SK-N-DZ (cell line): ENCODE results near the gene SSR4.

Experiments
- DNase-seq: peaks from one replicate; pipeline ENCODE4 v3.0.0-alpha.2; 2015; ENCODE audit warnings: low spot score

The SSR4 gene

DNA sequence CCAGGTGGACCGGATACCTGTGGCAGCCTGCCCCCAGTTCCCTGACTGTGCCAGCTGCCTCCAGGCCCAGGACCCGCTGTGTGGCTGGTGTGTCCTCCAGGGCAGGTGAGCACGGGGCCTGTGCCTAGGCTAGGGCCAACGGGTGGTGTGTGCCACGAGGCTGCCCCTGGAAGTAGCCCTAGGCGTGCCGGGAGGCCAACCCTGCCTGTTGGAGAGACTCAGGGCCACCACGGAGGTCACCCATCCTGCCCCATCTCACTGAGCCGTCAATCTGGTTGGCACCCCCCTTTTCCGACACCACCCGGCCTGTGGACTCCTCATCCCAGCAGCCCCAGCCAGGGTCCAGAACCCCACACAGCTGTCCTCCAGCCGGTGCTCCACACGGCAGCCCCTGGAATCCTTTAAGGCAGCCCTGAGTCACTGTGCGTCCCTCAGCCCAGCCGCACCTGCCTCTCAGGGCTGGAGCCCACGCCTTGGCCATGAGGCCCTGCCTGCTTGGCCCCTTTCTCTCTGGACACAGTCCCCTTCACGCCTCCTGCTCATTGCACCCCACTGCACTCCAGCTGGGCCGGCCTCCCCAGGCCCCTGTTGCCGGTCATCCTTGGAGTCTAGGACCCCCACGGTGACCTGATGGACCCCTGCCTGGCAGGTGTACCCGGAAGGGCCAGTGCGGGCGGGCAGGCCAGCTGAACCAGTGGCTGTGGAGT is 25.2 kb upstream of the SSR4 start:
- no peak for DNase-seq

DNA sequence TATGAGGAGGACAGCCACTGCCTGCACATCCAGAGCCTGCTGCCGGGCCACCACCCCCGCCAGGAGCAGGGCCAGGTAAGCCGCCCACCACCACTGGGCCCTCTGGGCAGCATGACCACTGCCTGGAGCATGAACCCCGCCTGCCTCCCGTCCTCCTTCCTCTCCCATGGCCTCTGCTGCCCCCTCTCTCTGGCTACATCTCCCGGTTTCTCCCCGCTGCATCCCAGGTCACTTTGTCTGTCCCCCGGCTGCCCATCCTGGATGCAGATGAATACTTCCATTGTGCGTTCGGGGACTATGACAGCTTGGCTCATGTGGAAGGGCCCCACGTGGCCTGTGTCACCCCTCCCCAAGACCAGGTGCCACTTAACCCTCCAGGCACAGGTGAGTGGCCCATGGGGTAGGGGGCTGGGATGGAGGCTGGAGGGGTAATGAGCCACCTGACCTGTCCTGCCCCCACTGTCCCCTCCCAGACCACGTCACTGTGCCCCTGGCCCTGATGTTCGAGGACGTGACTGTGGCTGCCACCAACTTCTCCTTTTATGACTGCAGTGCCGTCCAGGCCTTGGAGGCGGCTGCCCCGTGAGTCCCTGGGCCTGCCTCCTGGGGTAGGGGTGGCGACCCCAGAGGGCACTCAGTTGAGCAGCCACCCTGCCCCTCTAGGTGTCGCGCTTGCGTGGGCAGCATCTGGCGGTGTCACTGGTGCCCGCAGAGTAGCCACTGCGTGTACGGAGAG is 24.4 kb upstream of the SSR4 start:
- DNase-seq = no peak

DNA sequence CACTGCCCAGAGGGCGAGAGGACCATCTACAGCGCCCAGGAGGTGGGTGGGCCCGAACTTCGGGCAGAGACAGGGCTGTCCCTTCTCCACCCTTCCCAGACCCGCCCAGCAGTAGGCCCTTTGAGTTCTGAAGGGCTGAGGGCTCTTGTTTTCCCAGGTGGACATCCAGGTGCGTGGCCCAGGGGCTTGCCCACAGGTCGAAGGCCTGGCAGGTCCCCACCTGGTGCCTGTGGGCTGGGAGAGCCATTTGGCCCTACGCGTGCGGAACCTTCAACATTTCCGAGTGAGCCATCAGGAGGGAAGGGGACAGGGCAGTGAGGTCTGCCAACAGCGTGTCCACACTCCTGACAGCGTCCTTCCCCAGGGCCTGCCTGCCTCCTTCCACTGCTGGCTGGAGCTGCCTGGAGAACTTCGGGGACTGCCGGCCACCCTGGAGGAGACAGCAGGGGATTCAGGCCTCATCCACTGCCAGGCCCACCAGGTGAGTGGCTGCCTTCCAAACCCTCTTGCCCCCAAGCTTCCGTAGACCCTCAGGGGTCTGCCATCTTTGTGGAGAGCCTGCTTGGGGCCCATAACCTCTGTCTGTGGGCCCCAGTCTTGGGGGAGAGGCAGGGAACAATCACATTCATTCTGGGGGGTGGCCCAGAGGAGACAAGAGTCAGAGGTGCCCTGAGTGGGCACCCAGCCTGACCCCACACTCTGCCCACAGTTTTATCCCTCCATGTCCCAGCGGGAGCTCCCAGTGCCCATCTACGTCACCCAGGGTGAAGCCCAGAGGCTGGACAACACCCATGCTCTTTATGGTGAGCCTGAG is 23.7 kb upstream of the SSR4 start:
- DNase-seq = no peak

DNA sequence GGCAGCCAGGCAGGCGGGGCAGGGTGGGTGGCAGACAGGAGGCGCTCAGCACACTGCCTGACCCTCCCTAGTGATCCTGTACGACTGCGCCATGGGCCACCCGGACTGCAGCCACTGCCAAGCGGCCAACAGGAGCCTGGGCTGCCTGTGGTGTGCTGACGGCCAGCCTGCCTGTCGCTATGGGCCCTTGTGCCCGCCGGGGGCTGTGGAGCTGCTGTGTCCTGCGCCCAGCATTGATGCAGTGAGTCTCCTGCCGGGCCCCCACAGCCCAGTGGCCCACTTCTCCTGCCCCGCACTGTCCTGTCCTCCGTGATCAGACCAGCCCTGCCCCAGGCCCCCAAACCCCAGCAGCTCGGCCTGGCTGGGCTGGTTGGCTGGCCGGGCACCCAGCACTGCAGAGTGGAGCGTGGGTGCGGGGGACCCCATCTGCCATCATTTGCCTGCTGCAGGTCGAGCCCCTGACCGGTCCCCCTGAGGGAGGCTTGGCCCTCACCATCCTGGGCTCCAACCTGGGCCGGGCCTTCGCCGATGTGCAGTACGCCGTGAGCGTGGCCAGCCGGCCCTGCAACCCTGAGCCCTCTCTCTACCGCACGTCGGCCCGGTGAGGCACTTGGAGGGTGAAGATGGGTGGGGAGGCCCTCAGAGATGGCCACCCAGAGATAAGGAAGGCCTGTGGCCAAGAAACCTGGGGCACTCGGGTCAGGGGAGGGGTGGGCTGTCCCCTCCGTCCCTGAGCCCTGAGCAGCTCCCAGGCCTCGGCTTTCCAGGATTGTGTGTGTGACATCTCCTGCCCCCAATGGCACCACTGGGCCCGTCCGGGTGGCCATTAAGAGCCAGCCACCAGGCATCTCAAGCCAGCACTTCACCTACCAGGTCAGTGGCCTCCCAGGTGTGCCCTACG is 22.8 kb upstream of the SSR4 start:
- DNase-seq = no peak

DNA sequence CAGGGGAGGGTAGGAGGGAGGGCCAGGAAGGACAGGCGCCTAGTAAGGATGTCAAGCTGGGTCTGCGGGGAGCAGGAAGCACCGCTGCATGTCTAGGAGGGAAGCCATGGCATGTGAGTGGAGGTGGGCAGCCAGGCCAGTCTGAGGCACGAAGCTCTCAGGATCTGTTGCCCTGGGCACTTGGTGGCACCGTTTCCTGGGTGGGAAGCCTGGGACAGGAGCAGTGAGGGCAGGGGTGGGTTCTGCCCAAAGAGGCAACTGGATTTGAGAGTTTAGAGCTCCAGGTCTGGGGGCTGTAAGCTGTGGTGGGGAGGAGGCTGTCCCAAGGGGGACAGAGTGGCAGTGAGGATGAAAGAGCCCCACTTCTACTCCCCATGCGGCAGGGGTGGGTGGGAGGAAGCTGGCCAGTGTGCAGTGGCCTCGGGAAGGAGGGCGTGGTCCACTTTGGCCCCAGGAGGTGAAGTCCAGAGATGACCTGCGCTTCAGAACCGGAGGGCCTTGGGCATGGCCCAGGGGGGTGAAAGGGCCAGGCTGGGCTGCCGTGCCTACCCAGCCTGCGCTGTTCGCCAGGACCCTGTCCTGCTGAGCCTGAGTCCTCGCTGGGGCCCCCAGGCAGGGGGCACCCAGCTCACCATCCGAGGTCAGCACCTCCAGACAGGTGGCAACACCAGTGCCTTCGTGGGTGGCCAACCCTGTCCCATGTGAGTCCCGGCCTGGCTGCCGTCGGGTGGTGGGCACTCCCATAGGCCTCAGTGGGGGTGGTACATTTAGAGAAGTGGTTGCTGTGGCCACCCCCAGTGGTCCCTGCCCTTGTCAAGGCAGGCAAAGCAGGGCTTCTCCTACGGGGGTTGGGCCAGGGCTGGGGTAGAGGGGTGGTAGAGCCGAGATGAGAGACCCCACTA is 21.9 kb upstream of the SSR4 start:
- no peak for DNase-seq

DNA sequence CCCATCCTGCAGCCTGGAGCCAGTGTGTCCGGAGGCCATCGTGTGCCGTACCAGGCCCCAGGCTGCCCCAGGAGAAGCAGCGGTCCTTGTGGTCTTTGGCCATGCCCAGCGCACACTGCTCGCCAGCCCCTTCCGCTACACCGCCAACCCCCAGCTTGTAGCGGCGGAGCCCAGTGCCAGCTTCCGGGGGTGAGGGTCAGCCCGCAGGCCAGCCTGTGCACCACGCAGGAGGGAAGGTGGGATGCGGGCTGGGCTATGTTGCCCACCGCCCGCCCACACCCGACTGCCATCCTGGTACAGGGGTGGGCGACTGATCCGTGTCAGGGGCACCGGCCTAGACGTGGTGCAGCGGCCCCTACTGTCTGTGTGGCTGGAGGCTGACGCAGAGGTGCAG is 21.3 kb upstream of the SSR4 start:
- DNase-seq = no peak

DNA sequence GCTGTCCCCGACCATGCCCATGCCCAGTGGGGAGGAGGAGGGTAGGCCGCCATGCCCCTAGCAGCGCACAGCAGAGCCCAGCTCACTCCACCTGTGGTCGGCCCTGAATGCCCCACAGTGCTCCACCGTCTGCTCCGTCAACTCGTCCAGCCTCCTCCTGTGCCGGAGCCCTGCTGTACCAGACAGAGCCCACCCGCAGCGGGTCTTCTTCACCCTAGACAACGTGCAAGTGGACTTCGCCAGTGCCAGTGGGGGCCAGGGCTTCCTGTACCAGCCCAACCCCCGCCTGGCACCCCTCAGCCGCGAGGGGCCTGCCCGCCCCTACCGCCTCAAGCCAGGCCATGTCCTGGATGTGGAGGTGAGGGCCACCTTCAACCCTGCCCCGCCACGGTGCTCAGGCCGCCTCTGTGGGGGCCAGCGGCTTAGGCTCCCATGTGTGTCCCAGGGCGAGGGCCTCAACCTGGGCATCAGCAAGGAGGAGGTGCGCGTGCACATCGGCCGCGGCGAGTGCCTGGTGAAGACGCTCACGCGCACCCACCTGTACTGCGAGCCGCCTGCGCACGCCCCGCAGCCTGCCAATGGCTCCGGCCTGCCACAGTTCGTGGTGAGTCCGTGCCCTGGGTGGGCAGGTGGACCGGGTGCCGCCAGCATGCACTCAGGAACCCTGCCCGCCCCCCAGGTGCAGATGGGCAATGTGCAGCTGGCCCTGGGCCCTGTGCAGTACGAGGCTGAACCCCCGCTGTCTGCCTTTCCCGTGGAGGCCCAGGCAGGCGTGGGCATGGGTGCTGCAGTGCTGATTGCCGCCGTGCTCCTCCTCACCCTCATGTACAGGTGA is 20.5 kb upstream of the SSR4 start:
- DNase-seq = no peak

DNA sequence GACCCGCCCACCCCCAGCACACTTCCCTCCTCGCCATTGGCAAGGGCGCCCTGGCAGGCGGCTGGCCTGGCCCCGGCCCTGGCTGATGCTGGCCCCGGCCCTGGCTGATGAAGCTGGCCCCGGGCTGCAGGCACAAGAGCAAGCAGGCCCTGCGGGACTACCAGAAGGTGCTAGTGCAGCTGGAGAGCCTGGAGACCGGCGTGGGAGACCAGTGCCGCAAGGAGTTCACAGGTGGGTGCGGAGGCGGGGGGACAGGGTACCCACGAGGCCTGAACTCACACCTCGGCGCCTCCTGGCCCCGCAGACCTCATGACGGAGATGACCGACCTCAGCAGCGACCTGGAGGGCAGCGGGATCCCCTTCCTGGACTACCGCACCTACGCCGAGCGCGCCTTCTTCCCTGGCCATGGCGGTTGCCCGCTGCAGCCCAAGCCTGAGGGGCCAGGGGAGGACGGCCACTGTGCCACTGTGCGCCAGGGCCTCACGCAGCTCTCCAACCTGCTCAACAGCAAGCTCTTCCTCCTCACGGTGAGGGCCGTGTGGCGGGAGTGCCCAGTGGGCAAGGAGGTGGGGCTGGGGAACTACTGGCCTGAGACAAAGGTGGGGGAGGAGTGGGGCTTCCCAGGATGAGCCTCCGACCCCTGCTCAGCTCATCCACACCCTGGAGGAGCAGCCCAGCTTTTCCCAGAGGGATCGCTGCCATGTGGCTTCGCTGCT is 19.7 kb upstream of the SSR4 start:
- DNase-seq = no peak

DNA sequence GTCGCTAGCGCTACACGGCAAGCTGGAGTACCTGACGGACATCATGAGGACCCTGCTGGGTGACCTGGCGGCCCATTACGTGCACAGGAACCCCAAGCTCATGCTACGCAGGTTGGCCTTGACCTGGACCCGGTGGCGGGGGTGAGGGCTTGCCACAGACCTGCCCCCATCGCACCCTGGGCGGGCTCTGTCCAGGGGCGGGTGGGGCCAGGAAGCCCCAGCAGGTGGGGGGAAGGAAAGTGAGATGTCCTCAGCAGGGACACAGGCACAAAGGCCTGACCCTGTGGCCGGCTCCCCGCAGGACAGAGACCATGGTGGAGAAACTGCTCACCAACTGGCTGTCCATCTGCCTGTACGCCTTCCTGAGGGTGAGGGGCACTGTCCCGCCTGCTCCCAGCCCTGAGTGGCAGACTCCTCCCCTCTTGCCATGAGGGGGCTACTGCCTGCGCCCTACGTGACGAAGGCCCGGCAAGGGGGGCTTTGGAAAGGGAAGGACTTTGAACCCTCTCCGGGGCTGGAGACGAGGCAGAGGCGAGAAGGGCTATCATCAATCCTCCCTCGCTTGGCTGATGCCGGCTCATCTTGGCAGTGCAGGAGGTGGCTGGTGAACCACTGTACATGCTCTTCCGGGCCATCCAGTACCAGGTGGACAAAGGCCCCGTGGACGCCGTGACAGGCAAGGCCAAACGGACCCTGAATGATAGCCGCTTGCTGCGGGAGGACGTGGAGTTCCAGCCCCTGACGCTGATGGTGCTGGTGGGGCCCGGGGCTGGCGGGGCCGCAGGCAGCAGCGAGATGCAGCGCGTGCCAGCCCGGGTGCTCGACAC is 19.0 kb upstream of the SSR4 start:
- no peak for DNase-seq

DNA sequence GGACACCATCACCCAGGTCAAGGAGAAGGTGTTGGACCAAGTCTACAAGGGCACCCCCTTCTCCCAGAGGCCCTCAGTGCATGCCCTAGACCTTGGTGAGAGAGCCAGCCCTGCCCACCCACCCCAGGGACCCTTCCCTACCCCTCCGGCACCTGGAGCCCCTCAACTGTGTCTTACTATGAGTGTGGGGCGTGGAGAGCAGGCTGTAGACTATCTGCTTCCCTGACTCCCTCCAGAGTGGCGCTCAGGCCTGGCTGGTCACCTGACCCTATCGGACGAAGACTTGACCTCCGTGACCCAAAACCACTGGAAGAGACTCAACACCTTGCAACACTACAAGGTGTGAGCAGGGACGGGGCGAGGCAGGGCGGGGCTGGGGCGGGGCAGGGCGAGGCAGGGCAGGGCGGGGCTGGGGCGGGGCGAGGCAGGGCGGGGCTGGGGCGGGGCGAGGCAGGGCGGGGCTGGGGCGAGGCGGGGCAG is 18.3 kb upstream of the SSR4 start:
- DNase-seq = no peak

DNA sequence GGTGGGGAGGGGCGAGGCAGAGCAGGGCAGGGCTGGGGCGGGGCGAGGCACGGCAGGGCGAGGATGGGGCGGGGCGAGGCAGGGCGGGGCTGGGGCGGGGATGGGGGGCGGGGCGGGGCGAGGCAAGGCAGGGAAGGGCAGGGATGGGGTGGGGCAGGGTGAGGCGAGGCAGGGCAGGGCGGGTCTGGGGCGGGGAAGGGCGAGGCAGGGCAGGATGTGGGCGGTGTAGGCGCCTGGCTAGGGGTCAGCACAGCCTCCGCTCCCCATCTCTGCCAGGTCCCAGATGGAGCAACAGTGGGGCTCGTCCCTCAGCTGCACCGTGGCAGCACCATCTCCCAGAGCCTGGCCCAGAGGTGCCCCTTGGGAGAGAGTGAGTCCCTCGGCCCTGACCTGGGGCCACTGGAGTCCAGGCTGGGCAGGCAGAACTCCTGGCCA is 17.8 kb upstream of the SSR4 start:
- DNase-seq = no peak

DNA sequence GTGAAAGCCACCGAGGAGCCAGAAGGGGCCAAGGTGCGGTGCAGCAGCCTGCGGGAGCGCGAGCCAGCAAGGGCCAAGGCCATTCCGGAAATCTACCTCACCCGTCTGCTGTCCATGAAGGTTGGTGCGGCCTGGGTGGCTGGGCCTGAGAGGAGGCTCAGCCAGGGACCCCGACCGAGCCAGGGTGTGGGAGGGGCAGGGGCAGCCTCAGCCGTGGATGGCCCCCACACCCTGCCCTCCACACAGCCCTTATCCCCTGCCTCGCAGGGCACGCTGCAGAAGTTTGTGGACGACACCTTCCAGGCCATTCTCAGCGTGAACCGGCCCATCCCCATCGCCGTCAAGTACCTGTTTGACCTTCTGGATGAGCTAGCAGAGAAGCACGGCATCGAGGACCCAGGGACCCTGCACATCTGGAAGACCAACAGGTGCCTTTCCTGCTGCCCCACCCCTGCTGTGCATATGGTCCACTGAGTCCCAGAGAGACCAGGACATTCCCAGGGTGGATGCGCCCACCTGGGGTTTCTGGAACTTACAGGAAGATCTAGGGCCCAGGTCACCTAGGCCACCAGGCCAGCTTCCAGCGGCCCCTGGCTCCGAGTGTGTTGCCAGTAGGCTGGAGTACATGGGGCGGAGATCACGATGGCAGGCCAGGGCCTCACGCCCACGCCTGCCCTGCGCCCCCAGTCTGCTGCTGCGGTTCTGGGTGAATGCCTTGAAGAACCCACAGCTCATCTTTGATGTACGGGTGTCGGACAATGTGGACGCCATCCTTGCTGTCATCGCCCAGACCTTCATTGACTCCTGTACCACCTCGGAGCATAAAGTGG is 17.0 kb upstream of the SSR4 start:
- DNase-seq = no peak

DNA sequence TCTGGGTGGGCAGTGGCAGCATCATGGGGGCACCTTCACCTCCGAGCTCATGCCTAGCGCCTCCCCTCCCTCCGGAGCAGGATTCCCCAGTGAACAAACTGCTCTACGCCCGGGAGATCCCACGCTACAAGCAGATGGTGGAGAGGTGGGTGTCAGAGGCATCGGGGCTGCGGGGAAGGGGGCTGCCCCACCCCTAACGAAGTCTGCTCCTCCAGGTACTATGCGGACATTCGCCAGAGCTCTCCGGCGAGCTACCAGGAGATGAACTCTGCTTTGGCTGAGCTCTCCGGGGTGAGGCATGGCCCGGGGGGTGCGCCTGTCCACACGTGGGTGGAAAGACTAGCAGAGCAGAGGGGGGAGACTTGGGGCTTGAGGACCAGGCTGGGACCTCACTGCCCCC is 16.3 kb upstream of the SSR4 start:
- DNase-seq = no peak

DNA sequence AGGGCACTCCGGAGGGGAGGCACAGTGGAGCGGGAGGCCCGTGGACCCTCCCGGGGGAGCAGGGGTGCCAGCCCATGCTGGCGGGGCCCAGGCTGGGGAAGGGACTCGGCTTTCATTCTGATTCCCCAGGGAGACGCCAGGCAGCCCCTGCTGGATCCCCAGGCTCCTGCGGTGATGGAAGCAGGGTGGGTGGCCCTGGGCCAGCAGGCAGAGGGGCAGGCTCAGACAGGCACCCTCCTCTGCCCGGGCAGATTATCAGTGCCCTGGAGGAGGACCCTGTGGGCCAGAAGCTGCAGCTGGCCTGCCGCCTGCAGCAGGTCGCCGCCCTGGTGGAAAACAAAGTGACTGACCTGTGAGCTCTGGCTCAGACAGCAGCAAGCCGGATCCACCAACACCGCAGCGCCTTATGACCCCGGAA is 15.8 kb upstream of the SSR4 start:
- DNase-seq = no peak

DNA sequence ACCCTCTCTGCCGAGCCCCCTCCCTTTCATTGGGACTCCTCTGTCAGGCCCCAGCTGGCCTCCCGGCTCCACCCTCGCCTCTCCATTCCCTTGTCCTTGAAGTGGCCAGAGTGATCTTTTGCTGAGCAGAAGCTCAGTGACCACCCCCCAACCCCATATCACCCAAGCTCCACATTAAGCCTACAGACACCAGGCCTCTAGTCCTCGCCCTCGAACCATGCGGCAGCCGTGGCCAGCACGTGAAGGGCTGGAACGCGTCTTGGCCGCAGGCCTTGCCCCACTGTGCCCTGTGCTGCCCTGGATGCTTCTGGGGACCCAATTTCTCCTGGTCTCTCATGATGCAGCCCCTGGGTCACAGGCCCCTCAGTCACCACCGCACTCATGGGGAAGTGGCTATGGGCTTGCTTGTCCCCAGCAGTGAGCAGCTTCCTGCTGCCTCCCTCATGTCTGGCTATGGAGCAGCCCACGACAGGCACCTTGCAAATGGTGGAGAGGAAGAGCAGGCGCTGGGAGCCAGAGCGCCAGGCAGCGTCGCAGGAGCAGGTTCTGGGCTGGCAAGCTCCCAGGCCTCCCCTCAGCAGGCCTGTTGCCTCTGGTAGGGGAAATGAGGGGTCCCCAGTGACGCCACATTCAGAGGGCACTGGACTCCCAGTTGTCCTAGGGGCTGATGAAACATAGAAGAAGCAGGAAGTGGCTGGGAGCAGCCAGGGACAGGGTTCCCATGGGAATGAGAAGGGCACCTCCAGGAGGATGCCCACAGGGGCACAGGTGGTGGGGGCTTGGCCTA is 14.4 kb upstream of the SSR4 start:
- no peak for DNase-seq
